Caco-2 (cell line): ENCODE results near the gene DLG2. TPM values are rescaled to one million over a fixed set of nuclear protein-coding genes. Genes with fewer than 3 reads are reported as not detected.

ENCODE experiments used
- BruUV-seq: library from RNA; stranded (reverse); fragments of 400-500 nt; replicated peaks from 2 replicates; lab custom pipeline; 2021; lab: Mats Ljungman, UMichigan
- CTCF ChIA-PET: fragments of 300-600 bp; sonication (Branson Sonifier 250); formaldehyde crosslinking; loops from one replicate; lab custom pipeline; 2022; ENCODE audit warnings: antibody characterized with exemption; lab: Charles Lee
- POLR2A ChIA-PET: fragments of 300-600 bp; sonication (Branson Sonifier 250); formaldehyde crosslinking; loops from one replicate; lab custom pipeline; 2022; ENCODE audit warnings: antibody characterized with exemption; lab: Charles Lee
- DNase-seq, 2 experiments: peaks; one replicate each; pipeline versions ENCODE4 v3.0.0 to v3.0.0-alpha.2; 2020 to 2022
- H3K27me3 ChIP-seq: replicated peaks from 2 replicates; pipeline ENCODE4 v1.6.0; 2011; ENCODE audit warnings: low read length; ENCODE audit not compliant: control insufficient read depth, insufficient read depth
- H3K36me3 ChIP-seq: 2 replicates; pipeline ENCODE4 v1.5.1; 2011; ENCODE audit warnings: low read length; ENCODE audit not compliant: control insufficient read depth, insufficient read depth
- H3K4me1 ChIP-seq: fragments of 250-450 bp; sonication (Bioruptor Pico); 2 replicates; pipeline ENCODE4 v1.5.1; 2020; ENCODE audit warnings: mild to moderate bottlenecking
- H3K4me3 ChIP-seq: 2 replicates; pipeline ENCODE4 v1.5.1; 2011; ENCODE audit warnings: low read depth, mild to moderate bottlenecking, control low read depth, low read length
- H3K9me3 ChIP-seq: fragments of 250-450 bp; sonication (Bioruptor Pico); 2 replicates; pipeline ENCODE4 v1.5.1; 2020; ENCODE audit warnings: mild to moderate bottlenecking, moderate library complexity
- H3K27ac Mint-ChIP-seq: one replicate; pipeline ENCODE4 v1.8.0; 2022; ENCODE audit warnings: mixed read lengths; ENCODE audit not compliant: unreplicated experiment
- H3K27me3 Mint-ChIP-seq: one replicate; pipeline ENCODE4 v1.8.0; 2022; ENCODE audit warnings: mixed read lengths; ENCODE audit not compliant: insufficient read depth, unreplicated experiment
- H3K36me3 Mint-ChIP-seq: one replicate; pipeline ENCODE4 v1.8.0; 2022; ENCODE audit warnings: mild to moderate bottlenecking, mixed read lengths; ENCODE audit not compliant: insufficient read depth, unreplicated experiment
- H3K4me1 Mint-ChIP-seq: one replicate; pipeline ENCODE4 v1.8.0; 2022; ENCODE audit warnings: low read depth, mixed read lengths; ENCODE audit not compliant: unreplicated experiment
- H3K4me3 Mint-ChIP-seq: one replicate; pipeline ENCODE4 v1.8.0; 2022; ENCODE audit warnings: mild to moderate bottlenecking, moderate library complexity, mixed read lengths; ENCODE audit not compliant: unreplicated experiment
- H3K9me3 Mint-ChIP-seq: one replicate; pipeline ENCODE4 v1.8.0; 2022; ENCODE audit warnings: mixed read lengths; ENCODE audit not compliant: unreplicated experiment
- CTCF ChIP-seq, 2 experiments: fragments of 200-600 bp in 1 of 2; IDR thresholded peaks; 1 replicate in 1 of 2; 2 replicates in 1 of 2; pipeline versions ENCODE4 v1.5.1 to v1.8.0; 2011 to 2022; ENCODE audit warnings: antibody characterized with exemption in 1 of 2, control low read depth in 1 of 2, inconsistent platforms in 1 of 2, low read depth in 1 of 2, low read length in 1 of 2, mild to moderate bottlenecking in 1 of 2, moderate library complexity in 1 of 2; ENCODE audit not compliant: insufficient read depth in 1 of 2, severe bottlenecking in 1 of 2, unreplicated experiment in 1 of 2
- intact Hi-C: fragments of 100-400 bp; cut with micrococcal nuclease; formaldehyde crosslinking; loops from one replicate; pipeline ENCODE4 v1.10.0; 2022; ENCODE audit not compliant: unreplicated experiment
- total RNA-seq: library from RNA; stranded (reverse); gene quantifications from 2 replicates; pipeline ENCODE4 v1.2.3, GENCODE V29; 2022

The DLG2 gene
- total RNA-seq, 1 experiment from 2014 or later, result 21.6 TPM

- no peaks in the 10 kb centered on the region for H3K9me3 ChIP-seq
- peaks cover 6% of the 10 kb centered on the region for H3K27me3 Mint-ChIP-seq
- ChIA-PET CTCF (no interaction called here), POLR2A (no interaction called here)
- BruUV-seq, result no TSS peak
- H3K9me3 Mint-ChIP-seq, result no peaks in the 10 kb centered on the region
- no peaks in the 10 kb centered on the region for H3K36me3 Mint-ChIP-seq
- no peaks in the 10 kb centered on the region for H3K4me1 ChIP-seq
- H3K36me3 ChIP-seq, result no peaks in the 10 kb centered on the region
- H3K4me3 ChIP-seq, result no peak overlapping the region
- no peak for TF ChIP-seq CTCF (IDR thresholded peaks at IDR 0.05; ENCODE audit: insufficient read depth in 1 of 2, low read depth in 1 of 2, low read length in 1 of 2, severe bottlenecking in 1 of 2, unreplicated experiment in 1 of 2)
- H3K4me1 Mint-ChIP-seq, result peaks cover 5% of the 10 kb centered on the region
- no peak overlapping the region for H3K27ac Mint-ChIP-seq
- H3K4me3 Mint-ChIP-seq, result no peak overlapping the region
- DNase-seq, result no peak
- no peaks in the 10 kb centered on the region for H3K27me3 ChIP-seq
- intact Hi-C loops, result no loop called here
Measured at GRCh38 chr11:84144531-84144930, 1482.6 kb downstream of the DLG2 start.

- CTCF ChIA-PET, result no interaction called here
- DNase-seq, result no peak
- Mint-ChIP-seq H3K27me3 (peaks cover 6% of the 10 kb centered on the region), H3K9me3 (no peaks in the 10 kb centered on the region), H3K4me3 (no peak overlapping the region), H3K4me1 (peaks cover 5% of the 10 kb centered on the region), H3K27ac (no peak overlapping the region), H3K36me3 (no peaks in the 10 kb centered on the region)
- H3K27me3 ChIP-seq, result no peaks in the 10 kb centered on the region
- TF ChIP-seq CTCF (IDR thresholded peaks at IDR 0.05; ENCODE audit: insufficient read depth in 1 of 2, low read depth in 1 of 2, low read length in 1 of 2, severe bottlenecking in 1 of 2, unreplicated experiment in 1 of 2), result no peak
- H3K4me3 ChIP-seq, result no peak overlapping the region
- H3K36me3 ChIP-seq, result no peaks in the 10 kb centered on the region
- H3K4me1 ChIP-seq, result no peaks in the 10 kb centered on the region
- POLR2A ChIA-PET, result no interaction called here
- H3K9me3 ChIP-seq, result no peaks in the 10 kb centered on the region
- no TSS peak for BruUV-seq
- intact Hi-C loops, result no loop called here
Measured at GRCh38 chr11:84142411-84142810, 1484.7 kb downstream of the DLG2 start.

GRCh38 chr11:84140386-84141169 lies 1486.6 kb downstream of the DLG2 start:
- H3K27me3 Mint-ChIP-seq, result peaks cover 10% of the 10 kb centered on the region
- no peak overlapping the region for H3K27ac Mint-ChIP-seq
- Histone ChIP-seq H3K4me3 (no peak overlapping the region), H3K9me3 (no peaks in the 10 kb centered on the region), H3K27me3 (no peaks in the 10 kb centered on the region; the same call in 1 of the 2 replicates), H3K4me1 (no peaks in the 10 kb centered on the region), H3K36me3 (no peaks in the 10 kb centered on the region)
- no peaks in the 10 kb centered on the region for H3K36me3 Mint-ChIP-seq
- ChIA-PET POLR2A (no interaction called here), CTCF (interaction anchor here (0.5 kb wide), 1 partner anchor 1458 kb away, joined by 3 read pairs; no protein-coding TSS in a partner anchor)
- no TSS peak for BruUV-seq
- intact Hi-C loops, result loop anchor here (2.0 kb wide), 1 partner anchor 308 kb away; no protein-coding TSS in a partner anchor
- H3K9me3 Mint-ChIP-seq, result no peaks in the 10 kb centered on the region
- no peak for TF ChIP-seq CTCF (IDR thresholded peaks at IDR 0.05; ENCODE audit: insufficient read depth in 1 of 2, low read depth in 1 of 2, low read length in 1 of 2, severe bottlenecking in 1 of 2, unreplicated experiment in 1 of 2)
- H3K4me3 Mint-ChIP-seq, result no peak overlapping the region
- H3K4me1 Mint-ChIP-seq, result peaks cover 5% of the 10 kb centered on the region
- no peak for DNase-seq
